ENCODE measurements around the gene KRT40.

KRT40 gene

GRCh38 chr17:40952661-40953060, 31.5 kb downstream of the KRT40 start:
- no peak for DNase-seq

DNA sequence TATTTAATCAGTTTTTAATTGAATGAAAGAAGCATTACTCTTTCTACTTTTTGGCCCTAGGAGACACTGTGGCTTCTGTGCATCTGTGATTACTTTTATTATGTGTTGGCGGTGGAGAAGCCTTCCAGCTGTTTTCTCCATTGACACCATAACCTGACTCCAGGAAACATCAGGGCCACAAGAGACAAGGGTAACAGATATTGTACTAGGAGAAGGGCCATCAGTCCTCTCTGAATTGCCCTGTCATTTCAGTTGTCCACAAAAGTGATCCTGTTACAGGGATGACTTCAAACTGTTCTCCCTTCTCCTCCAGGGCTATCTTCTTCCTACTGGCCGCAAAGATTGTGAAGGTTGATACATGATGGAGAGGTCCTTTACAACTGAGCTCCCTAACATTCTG, 32.0 kb downstream of the KRT40 start:
- DNase-seq, result no peak

DNA sequence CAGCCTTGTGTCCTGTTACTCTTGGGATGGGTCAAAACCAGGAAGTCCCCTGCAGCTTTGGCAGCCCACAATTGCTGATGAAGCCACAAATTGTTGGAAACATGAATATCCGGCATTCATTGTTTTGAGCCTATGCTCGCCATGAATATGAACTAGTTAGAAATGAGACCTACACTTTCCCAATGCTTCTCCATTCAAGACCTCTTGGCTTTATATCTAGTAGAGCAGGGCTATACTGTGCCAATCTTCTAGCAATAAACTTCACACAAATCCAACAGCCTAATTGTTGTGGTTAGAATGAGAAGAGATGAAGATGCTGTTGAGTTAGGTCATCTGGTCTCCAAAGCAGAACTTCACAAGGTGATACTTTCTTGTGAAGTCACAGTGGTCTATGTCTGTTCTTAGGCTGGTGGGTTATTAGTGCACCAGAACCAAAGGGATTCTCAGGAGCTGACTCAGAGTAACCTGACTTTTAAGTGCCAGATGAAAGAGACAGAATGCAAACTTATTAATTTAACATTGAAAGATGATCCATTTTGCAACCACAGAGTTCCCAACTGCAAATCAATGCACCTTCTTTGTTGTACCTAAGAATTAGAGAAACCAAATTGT, 33.0 kb downstream of the KRT40 start:
- no peak for DNase-seq

DNA sequence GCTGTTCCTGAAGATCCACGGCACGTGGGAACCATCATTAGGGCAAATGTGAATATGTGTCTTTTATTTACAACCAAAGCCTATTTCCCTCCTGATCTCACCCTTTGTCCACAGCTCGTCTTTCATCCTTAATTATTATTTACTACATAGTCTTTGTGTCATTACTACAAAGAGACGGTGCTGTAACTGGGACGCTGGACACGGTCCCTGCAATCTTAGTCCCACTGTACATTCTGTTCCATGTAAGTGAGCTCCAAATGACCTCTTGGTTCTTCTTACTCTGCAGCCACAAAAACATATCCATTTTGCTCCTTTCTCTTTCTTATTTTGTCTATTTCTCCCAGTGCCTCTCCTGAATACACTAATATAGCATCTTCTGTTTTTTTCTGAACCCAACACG, 34.0 kb downstream of the KRT40 start:
- DNase-seq, result no peak

DNA sequence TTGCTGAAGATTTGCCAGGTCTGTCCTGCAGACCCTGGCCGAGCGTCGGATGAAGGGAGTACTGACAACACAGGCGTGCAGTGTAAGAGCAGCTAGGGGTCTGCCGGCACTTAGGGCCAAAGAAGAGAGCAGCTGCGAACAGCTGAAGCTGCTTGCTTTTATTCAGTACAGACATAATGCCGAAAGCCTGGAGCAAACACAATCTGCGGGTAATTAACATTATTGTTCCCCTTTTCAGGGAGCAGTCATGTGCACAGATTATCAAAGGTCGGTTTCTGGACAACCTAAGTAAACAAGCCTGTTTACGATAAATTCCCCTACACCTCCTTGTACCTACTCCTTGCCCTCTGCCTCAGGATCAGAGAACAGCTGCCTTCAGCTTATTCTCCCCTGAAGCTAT, 34.7 kb downstream of the KRT40 start:
- no peak for DNase-seq

DNA sequence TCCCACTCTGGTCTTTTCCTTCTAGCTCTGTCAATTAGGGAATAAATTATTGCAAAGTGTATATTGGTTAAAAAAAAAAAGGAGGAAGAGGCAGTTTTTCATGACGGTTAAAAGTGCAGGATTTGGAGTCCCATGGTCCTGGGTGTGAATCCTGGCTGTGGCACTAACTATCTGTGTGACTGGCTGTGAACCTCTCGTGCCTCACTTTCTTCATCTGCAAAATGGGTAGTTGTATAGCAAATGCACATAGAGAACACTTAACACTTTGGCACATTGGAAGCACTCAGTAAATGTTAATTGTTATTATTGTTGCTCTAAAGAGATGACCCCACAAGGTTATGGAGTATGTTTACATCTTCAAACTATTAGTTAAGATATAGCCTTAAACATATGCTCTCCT, 36.2 kb downstream of the KRT40 start:
- DNase-seq, result no peak

DNA sequence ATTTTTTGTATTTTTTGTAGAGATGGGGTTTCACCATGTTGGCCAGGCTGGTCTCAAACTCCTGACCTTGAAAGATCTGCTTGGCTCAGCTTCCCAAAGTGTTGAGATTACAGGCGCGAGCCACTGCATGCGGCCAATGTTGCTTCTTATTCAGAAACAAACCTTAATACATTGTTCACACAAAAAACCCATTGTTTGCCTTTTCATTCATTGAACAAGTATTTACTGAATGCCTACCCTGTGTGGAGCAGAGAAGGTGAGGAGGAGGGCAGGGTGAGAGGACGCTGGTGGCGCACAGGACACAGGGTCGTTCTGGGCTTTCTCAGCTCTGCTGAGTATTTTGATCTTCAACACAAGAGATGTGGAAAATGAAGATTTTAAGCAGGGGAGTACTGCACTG, 38.7 kb downstream of the KRT40 start:
- no peak for DNase-seq

DNA sequence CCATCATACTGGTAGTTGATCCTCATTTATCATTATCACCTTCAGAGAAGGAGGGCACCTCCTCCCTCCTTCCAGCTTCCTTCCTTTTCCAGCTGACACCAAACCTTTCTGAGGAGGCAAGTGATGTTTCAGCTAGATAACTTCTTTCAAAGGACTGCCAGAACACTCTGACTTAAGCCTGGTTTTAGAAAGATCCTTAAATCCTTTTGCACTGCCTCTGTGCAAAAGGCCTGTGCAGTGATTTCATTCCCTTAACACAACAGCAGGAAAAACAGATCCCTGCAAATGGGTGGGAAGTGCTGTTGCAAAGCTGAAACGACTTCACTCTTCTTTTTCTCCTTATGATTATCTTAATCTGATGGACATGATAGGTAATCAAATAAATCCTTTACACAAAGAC, 39.6 kb downstream of the KRT40 start:
- DNase-seq, result no peak

GRCh38 chr17:40942553-40942952, 41.6 kb downstream of the KRT40 start:
- DNase-seq, result no peak

GRCh38 chr17:40940266-40940665, 43.9 kb downstream of the KRT40 start:
- DNase-seq, result no peak

GRCh38 chr17:40938981-40939380, 45.1 kb downstream of the KRT40 start:
- DNase-seq, result no peak

GRCh38 chr17:40937384-40937819, 46.7 kb downstream of the KRT40 start, which contains the start of gene KRT23:
KRT23 (minus strand) TSS chr17:40937646; CDS start chr17:40936603, 1,043 bp downstream.
- DNase-seq, result no peak

- no peak for DNase-seq
These were observed 47.1 kb downstream of the KRT40 start for GRCh38 chr17:40936976-40937375.

- no peak for DNase-seq
These were observed 47.6 kb downstream of the KRT40 start for GRCh38 chr17:40936437-40936971.

DNA sequence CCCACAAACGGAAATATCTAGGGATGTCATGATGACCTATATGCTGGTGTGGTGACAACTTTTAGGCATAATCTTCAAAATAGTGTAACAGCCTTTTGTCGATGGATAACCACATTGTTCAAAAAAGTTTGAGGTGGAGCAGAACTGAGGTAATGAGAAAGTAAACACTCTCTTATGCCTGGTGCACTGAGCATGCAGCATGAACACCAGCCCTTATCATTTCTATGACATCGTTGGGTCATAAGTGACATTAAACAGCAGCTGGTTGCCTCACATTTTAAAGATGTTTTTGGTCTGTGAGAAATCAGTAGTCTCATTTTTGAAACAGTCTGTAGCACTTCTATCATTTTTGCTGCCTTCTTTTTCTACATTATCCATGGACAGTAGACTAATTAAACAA, 48.5 kb downstream of the KRT40 start:
- no peak for DNase-seq

DNA sequence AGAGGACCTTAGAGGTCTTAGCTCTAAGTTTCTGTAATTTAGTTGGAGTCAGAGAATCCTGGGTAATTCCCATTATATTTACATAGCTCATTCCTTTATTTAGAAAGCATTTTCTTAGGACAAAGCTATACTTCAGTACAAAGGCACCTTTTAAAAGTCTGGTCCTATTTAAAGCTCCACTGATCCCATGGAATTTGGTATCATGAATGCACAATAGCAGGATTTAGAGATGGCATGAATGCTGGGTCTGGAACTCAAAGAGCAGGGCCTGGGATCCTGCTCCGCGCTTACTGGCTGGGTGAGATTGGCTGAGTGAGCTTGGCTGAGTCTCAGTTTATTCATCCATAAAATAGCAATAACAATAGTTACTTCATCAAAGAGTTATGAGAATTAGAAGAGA, 51.5 kb downstream of the KRT40 start:
- DNase-seq, result no peak

DNA sequence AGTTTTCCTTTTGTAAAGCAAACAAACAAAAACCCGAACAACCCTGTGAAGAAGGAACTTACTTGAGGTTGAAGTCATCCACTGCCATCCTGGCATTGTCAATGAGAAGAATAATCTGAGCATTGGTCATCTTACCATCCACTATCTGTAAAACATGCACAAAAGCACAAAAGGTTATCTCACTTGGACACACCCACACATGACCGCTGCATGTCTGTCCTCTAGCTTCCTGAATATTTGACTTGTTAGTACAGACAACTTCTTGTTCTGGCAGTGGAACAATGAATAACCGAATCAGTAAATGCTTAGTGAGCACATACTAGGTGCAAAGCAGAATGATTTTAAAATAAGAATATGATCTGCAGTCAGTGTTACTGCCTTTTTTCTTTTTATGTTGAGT, 52.8 kb downstream of the KRT40 start:
- no peak for DNase-seq
